GM21360 (cell line): ENCODE data around the gene MEGF6.

ENCODE experiments used
- ATAC-seq: cut with Tn5 transposase; IDR thresholded peaks from one replicate; pipeline ENCODE4 v1.9.1; 2021; ENCODE audit warnings: mild to moderate bottlenecking, moderate library complexity; ENCODE audit not compliant: unreplicated experiment

Gene MEGF6

GRCh38 chr1:3544040-3544977 is 67.0 kb downstream of the MEGF6 start:
- no peak for ATAC-seq

GRCh38 chr1:3543076-3544039 is 68.0 kb downstream of the MEGF6 start:
- ATAC-seq = no peak

- ATAC-seq = no peak
These were observed 68.6 kb downstream of the MEGF6 start for GRCh38 chr1:3542676-3543075.

GRCh38 chr1:3541936-3542335 is 69.4 kb downstream of the MEGF6 start:
- no peak for ATAC-seq

GRCh38 chr1:3541465-3541864 is 69.8 kb downstream of the MEGF6 start:
- ATAC-seq = no peak

- no peak for ATAC-seq
These were observed 70.4 kb downstream of the MEGF6 start for GRCh38 chr1:3540876-3541275.

- no peak for ATAC-seq
These were observed 71.4 kb downstream of the MEGF6 start for GRCh38 chr1:3539707-3540425.

- ATAC-seq = no peak
These were observed 73.9 kb downstream of the MEGF6 start for GRCh38 chr1:3537359-3537758.

- no peak for ATAC-seq
These were observed 74.7 kb downstream of the MEGF6 start for GRCh38 chr1:3536420-3537195.

- ATAC-seq = no peak
These were observed 75.6 kb downstream of the MEGF6 start for GRCh38 chr1:3535732-3536131.

- ATAC-seq = no peak
These were observed 76.3 kb downstream of the MEGF6 start for GRCh38 chr1:3534803-3535637.

GRCh38 chr1:3533067-3534048 is 78.0 kb downstream of the MEGF6 start:
- ATAC-seq = no peak

GRCh38 chr1:3531928-3532327 is 79.4 kb downstream of the MEGF6 start:
- ATAC-seq = no peak

GRCh38 chr1:3530926-3531818 is 80.1 kb downstream of the MEGF6 start:
- no peak for ATAC-seq

- ATAC-seq = no peak
These were observed 81.0 kb downstream of the MEGF6 start for GRCh38 chr1:3530086-3530925.

GRCh38 chr1:3529099-3529729 is 82.1 kb downstream of the MEGF6 start:
- ATAC-seq = no peak
